AG04449 (cell line): ENCODE data around the gene VAV2.

Experiments used
- CTCF ChIA-PET: fragments of 350-600 bp; formaldehyde crosslinking; extraction: SDS; loops from one replicate; lab custom pipeline; 2021; ENCODE audit warnings: antibody characterized with exemption; lab: Yijun Ruan, JAX
- POLR2A ChIA-PET: fragments of 400-600, 350-600 bp; formaldehyde crosslinking; extraction: SDS; loops from one replicate; lab custom pipeline; 2020; ENCODE audit warnings: antibody characterized with exemption, inconsistent platforms; lab: Yijun Ruan, JAX
- DNase-seq: peaks from one replicate; pipeline ENCODE4 v3.0.0-alpha.2; 2010; ENCODE audit warnings: low read depth, low spot score
- H3K4me3 ChIP-seq: 2 replicates; pipeline ENCODE4 v1.5.1; 2011; ENCODE audit warnings: low read depth, mild to moderate bottlenecking, control low read depth, low read length
- TF ChIP-seq, protein P1 (sequence below): IDR thresholded peaks from one replicate; pipeline ENCODE4 v1.5.1; 2011; ENCODE audit warnings: mild to moderate bottlenecking, moderate library complexity, low read length, control low read depth, inconsistent platforms; ENCODE audit not compliant: insufficient read depth; ENCODE audit errors: missing control alignments

VAV2 gene

GRCh38 chr9:133845440-133845839 is 146.7 kb downstream of the VAV2 start:
- no peak overlapping the region for H3K4me3 ChIP-seq
- POLR2A ChIA-PET, result no interaction called here
- no peak for DNase-seq
- TF ChIP-seq, protein P1, sequence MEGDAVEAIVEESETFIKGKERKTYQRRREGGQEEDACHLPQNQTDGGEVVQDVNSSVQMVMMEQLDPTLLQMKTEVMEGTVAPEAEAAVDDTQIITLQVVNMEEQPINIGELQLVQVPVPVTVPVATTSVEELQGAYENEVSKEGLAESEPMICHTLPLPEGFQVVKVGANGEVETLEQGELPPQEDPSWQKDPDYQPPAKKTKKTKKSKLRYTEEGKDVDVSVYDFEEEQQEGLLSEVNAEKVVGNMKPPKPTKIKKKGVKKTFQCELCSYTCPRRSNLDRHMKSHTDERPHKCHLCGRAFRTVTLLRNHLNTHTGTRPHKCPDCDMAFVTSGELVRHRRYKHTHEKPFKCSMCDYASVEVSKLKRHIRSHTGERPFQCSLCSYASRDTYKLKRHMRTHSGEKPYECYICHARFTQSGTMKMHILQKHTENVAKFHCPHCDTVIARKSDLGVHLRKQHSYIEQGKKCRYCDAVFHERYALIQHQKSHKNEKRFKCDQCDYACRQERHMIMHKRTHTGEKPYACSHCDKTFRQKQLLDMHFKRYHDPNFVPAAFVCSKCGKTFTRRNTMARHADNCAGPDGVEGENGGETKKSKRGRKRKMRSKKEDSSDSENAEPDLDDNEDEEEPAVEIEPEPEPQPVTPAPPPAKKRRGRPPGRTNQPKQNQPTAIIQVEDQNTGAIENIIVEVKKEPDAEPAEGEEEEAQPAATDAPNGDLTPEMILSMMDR, result no peak
- CTCF ChIA-PET, result no interaction called here

GRCh38 chr9:133844881-133845410 is 147.2 kb downstream of the VAV2 start:
- no peak for DNase-seq
- no peak overlapping the region for H3K4me3 ChIP-seq
- CTCF ChIA-PET, result interaction anchor here (1.5 kb wide), 1 partner anchor 150 kb away, joined by 4 read pairs; no protein-coding TSS in a partner anchor
- TF ChIP-seq, protein P1, result no peak
- POLR2A ChIA-PET, result no interaction called here

GRCh38 chr9:133844398-133844784 is 147.7 kb downstream of the VAV2 start:
- ChIA-PET POLR2A (no interaction called here), CTCF (interaction anchor here (0.6 to 1.5 kb wide), 2 partner anchors 150 to 302 kb away, joined by 3 to 4 read pairs; no protein-coding TSS in a partner anchor)
- TF ChIP-seq, protein P1, result no peak
- no peak for DNase-seq
- no peak overlapping the region for H3K4me3 ChIP-seq

- no peak for DNase-seq
- no peak overlapping the region for H3K4me3 ChIP-seq
- TF ChIP-seq, protein P1, result no peak
- ChIA-PET POLR2A (no interaction called here), CTCF (interaction anchor here (0.6 to 1.5 kb wide), 2 partner anchors 151 to 302 kb away, joined by 3 to 4 read pairs; no protein-coding TSS in a partner anchor)
These were observed 148.2 kb downstream of the VAV2 start for GRCh38 chr9:133843751-133844397.

GRCh38 chr9:133843250-133843649 is 148.9 kb downstream of the VAV2 start:
- no peak overlapping the region for H3K4me3 ChIP-seq
- DNase-seq, result no peak
- ChIA-PET POLR2A (no interaction called here), CTCF (interaction anchor here (1.5 kb wide), 1 partner anchor 151 kb away, joined by 4 read pairs; no protein-coding TSS in a partner anchor)
- TF ChIP-seq, protein P1, result no peak

DNA sequence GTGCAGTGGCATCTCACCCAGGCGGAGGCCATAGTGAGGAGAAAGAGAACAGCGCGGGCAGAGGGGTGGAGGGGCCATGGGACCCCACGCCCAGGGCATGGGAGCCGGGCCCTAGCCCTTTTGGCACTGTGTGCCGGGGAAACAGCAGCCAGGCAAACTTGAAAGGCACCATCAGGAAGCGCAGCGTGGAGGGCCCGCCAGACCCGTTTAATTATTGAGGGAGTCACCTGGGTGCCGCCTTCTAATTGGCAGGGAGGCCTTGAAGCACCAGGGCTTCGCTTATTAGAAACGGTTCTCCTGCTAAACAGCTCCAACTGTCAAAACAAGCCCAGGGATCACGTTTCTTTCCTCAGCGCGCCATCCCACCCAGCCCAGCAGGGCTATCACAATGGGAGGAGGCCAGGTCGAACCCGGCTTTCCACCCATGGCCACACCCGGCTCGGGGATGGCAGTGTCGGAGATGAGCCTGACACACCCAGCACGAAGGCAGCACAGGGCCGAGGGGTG is 149.3 kb downstream of the VAV2 start:
- ChIA-PET POLR2A (no interaction called here), CTCF (interaction anchor here (0.9 kb wide), 1 partner anchor 50 kb away, joined by 3 read pairs; no protein-coding TSS in a partner anchor)
- TF ChIP-seq, protein P1, result no peak
- DNase-seq, result no peak
- H3K4me3 ChIP-seq, result no peak overlapping the region
